Superior temporal gyrus (tissue), 1 donor: ENCODE results near the gene DENND1A.

Experiments used
- DNase-seq: peaks from one replicate; pipeline ENCODE4 v3.0.0-alpha.2; 2016; ENCODE audit errors: extremely low spot score

The DENND1A gene

DNA sequence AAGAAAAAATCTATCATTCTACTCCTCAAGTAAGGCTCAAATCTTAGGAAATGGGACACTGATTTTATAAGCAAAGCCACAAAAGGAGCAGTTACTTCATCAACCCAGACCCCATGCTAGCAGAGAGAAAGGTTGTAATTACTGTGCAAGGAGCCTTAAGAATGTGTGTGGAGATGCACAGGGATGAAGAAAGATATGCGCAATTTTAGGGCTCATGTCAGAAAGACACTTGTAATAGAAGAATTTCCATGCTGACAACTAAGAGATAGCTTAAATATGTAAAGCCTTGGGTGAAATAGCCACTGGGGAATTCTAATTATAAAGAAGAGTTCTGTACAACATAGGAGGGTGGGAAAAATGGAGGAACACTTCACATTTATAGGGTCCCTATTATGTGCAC is 432.1 kb downstream of the DENND1A start:
- DNase-seq: no peak

DNA sequence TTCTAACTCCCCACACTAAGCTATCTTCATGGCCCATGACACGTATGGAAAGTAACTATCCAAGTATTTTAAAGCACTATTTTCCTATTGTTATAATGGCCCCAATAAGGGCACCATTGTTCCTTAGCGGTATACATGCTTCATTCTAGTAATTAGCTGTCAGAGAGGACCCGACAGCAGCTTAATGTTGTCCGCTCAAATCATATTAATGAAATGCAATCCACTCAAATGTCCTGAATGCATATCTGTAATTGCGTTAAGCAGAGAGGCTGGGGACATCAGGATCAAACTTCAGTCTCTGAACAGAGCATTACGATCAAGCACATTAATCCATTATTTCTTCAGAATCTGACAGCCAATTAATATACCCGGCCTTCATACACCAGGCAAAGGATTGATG is 434.2 kb downstream of the DENND1A start:
- no peak for DNase-seq

DNA sequence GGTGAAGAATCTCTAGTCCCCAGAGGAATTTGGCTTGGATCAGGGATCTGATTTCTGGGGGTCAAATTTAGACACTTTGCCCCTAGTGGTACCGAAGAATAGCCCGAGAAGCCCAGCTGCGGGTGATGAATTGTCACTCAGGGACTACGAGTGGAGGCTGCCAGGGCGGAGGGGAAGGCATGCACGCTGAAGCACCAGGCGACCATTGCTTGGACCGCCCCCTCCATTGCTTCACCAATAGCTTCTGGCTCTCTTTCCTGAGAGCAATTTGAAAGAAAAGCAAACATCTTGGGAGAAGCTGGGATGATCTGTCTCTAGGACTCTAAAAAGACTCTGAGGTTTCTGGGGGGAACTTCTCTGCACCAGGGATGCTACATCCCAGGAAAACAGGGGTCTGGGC is 436.3 kb downstream of the DENND1A start:
- no peak for DNase-seq

DNA sequence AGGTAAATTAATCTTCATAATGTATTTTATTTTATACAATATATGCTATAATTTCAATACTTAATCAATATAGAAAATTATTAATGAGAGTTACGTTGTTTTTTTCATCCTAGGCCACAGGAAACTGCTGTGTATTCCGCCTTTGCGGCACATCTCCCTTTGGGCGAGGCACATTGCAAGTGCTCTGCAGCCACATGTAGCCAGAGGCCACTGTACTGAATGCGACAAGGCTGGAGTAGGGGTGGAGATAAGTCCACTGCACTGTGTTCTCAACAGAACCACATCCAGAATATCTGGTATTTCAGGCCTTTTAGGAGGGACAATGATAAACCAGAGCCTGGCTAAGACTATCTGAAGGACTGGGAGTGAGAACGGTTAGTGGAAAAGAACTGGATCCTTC is 439.2 kb downstream of the DENND1A start:
- DNase-seq: no peak

DNA sequence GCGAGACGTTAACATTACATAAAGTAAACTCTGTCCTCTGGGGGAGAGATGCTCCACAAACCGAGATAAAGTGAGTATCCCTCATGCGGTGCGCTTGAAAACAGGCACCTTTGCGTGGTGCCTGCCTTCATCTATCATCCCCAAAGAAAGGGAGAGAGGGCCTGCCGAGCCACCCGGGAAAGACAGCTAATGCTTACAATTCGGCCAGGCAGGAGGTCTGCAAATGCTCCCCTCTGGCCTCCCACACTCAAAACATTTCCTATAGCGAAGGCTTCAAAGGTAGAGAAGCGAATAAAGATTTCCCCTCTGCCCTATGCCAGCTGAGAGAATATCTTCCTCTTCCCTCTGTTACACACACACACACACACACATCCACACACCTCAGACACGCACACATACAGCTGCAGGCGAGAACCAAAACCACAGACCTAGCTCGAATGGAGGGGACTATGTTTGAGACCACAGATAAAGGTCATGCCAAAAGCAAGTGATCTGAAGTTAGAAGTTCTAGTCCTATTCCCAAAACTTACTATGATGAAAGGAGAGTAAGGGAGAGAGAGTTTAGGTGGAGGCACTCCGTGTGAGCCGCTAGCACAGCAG is 441.1 kb downstream of the DENND1A start:
- no peak for DNase-seq

DNA sequence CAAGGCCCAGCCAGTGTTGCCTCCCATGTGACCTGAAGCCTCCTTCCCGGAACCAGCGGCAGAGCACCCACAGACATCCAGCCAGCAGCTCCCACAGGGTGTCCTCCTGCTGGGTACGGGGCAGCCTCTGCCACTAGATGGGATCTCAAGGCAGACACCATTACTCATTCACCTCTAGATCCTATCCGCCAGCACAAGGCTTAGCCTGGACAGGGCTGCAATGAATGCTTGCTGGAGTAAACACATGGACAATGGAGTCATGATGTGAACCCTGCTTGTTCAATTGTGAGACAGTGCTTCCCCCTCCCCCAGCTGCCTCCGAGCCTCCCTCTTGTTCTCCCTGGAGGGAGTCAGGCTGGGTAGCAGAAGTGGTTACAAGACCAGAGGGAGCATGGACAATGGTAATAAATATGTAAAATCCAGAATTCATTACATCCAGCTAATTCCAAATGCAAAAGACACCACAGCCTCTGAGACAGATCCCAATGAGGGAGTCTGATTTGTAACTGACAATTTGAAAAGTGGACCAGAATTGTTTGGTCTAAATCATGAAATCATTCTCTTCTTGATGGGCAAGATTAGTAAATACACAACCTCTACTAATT is 441.9 kb downstream of the DENND1A start:
- DNase-seq: peak; percentile 25

DNA sequence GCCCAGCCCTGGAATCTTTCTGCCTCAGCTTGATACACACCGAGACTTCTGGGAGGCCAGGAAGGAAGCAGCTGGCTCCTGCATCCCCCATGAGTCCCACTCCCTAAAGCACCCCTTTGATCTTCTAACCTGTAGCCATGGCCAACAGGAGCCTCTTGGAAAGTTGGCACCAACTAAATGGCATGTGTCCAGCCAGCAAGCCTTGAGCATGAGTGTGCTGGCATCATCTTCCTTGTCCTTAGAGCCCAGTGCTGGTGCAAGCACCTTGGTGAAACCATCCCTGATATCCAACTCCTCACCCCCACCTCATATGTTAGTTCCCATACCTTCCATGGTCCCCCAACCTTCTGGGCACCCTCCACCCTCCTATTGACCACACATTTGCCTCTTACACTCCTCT is 443.5 kb downstream of the DENND1A start:
- no peak for DNase-seq

DNA sequence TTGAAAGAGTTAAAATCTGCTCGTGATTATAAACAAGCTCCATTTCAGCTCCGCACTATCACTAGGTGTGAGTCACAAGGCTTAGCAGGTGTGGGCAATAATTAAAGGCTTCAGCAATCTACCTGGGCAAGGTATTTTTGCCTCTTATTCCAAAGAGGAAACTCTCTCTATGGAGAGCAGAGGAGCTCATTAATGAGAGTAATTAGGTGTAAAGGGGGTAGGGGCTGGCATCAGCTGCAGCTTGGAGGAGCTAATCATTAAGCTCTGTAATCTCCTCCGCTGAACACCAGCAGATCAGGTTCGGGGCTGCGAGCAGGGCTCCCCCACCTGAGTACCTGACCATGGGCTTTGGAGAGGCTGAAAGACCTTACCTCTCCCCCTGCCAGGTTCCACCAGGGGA is 444.7 kb downstream of the DENND1A start:
- no peak for DNase-seq

DNA sequence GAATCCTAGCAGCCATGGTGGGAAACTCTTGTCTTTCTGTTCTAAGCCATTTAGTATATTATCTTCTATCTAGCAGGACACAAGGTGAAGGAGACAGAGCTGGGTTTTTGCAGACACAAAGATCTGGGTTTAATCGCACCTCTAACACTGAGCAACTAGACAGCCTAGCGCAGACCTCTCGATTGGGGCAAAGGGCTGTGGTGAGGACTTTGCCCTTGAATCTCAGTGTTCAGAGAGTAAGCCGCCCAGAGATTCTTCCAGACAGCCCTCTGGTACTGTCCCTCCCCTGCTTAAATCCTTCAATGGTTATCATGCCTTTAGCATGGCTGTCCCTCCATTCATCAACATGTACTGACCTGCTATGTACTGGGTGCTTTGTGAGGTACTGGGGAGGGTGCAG is 445.8 kb downstream of the DENND1A start:
- DNase-seq: no peak

DNA sequence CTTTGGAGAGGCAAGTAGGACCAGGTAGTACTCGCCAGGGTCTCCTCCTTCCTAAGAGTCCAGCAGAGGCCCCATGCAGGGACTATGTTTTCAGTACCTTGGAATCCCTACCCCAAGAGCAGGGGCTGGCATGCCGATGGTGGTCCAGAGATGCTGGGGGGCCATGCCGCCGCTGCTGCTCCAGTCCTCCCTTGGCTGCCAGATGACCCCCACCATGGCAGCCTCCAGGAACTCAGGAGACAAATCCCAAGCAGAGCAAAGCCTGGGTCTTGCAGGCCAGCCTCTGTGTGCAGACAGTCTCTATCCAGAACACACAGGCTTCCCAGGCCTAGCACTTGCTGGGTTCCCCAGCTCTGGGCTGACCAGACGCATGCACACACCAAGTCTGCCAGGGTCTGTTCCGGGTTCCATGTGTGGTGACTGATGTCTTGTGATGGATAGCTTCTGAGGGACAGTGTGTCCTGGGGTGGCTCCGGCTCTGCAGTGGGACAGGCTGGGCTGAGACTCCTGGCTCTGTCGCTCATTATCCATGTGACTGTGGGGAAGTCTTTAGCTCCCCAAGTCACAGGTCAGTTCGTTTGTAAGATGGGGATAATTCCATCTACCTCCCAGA is 446.6 kb downstream of the DENND1A start:
- DNase-seq: no peak

DNA sequence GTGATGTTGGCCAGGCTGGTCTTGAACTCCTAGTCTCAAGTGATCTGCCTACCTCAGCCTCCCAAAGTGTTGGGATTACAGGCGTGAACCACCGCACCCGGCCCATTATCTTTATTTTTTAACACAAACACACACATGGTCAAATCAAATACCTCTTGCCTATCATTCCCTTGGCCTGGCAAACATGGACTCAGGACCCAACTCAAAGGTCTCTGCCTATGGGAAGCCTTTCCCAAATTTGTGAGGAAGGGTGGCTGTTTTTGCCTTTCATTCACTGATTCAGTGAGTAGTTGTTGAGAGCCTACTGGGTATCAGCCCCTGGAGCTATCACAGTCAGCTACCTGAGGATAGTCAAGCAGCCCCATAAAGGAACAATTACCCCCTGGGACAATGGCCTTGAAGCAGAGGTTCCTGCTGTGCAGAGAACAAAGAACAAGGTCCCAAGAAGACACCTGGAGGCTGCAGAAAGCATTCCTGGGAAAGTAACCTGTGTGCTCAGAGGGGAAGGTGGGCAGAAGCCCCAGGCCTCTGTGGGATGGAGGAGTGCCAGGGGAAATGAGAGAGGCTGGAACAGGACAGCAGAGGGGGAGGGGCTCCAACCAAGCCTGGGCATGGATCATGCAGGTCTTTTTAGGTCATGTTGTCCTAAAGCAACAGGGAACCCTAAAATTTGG is 447.5 kb downstream of the DENND1A start:
- DNase-seq: no peak

DNA sequence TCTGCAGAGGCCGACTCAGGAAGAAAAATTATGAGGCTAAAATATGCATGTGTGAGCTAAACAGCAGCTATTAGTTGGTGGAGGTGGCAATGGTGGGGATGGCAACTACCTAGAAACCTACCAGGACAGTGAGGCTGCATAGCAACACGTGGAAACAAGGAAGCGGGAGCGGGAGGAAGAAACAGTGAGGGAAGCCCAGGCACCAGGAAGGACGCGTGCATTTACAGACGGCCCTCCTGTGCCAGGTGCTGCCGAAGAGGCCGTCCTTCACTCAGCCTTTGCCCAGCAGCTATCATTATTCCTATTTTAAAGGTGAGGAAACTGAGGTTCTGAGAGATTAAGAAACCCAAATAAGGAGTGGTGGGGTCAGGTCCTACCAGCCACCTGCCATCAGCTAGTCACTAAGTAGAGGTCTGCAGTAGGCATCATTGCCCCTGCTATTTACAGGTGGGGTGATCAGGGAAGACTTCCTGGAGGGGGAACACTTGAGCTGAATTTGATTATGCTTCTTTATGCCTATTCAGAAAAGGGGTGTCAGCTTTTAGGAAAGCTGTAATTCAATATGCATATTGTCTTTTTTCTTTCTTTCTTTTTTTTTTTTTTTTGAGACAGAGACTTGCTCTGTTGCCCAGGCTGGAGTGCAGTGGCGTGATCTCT is 448.6 kb downstream of the DENND1A start:
- no peak for DNase-seq

DNA sequence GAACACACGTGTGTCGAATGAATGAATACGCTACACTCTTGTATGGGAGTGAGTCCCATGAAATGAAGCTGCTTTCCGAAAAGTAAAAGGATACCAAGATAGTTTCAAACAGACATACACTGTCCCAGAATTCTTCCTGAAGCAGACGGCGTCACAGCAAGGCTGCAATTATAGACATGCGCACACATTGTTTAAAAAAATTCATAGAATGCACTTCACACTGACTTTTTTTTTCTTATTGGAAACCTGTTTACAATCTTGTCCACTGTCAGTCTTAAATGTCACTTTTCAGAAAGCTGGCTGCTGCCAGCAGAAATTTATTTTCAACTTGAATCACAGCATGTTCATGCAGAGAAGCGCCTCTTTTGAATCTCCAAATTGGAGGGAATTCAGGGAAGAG is 449.1 kb downstream of the DENND1A start:
- DNase-seq: no peak

DNA sequence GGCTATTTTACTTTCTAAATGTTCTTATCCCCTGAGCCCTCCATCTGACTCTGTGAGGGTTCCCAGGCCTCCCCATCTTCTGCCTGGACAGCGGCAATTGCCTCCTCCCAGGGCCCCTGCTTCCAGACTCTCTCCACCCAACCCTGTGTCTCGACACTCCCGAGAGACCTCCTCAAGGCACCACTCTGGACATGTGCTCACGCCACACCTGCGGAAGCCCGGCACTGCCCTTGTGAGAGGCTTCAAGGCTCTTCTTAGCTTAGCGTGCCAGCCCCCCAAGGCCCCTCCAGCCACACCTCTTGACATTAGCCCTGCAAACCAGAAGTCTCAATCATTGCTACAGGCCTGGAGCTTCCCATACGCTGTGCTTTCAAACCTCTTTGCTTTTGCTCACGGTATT is 449.8 kb downstream of the DENND1A start:
- no peak for DNase-seq

DNA sequence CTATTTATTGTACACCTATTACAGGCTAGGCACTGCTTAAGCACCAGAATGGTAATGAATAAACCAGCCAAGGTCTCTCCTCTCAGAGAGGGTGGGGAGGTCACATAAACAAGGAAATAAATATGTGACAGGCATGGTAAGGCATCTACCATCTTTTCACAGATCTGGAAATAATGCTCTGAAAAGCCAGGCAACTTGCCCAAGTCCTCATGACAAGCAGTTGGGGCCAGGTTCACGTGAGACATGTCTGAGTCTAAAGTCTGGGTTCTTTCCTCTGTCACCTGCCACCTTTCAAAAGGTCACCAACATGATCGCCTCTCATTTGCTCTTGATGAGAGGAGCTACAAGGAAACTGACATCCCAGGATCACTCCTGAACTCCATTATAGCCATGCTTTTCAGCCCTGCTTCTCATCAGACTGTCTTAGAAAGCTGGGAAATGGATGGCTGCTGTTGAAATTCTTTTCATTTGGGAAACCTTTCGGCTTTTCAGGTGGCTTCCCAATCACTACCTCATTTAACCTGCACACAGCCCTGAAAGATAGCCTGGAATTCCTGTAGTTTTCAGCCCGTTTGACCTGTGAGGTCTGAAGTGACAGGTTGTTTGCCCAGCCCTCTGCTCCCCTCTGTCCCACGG is 450.8 kb downstream of the DENND1A start:
- no peak for DNase-seq

DNA sequence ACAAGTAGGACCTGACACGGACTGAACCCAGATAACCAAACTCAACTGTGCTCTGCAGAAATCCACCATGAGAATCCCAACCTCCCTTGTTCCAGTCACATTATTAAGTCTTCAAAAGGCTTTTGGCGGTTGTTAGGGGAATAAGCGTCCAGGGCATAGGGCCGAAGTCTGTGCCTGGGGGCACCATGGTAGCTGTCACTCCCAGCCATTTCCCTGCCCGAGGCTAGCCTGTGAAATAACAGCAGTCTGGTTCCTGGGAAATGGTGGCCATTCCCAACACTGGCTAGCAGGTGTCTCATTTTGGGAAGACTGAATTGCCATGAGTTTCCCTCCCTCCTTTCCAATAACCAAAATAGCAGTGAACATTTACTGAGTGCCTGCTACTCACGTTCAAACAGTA is 451.8 kb downstream of the DENND1A start:
- DNase-seq: no peak

DNA sequence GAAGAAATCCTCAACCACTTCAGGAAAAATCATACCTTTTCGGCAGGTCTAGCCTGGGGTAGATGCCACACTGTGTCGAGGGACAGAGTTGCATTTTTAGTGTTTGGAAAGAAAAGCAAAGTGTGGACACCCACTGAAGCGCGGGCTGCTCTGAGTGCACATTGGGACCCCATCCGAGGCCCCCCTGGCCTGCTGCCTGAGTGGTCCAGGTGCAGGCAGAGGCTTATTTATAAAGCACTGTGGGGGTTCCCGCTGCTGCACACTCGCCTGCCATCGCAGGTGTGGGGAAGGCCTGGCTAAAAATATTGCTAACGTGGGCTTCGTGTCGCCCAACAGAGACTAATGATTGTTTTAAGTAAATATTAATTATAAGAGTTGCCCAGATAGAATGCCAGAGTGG is 454.5 kb downstream of the DENND1A start:
- no peak for DNase-seq

DNA sequence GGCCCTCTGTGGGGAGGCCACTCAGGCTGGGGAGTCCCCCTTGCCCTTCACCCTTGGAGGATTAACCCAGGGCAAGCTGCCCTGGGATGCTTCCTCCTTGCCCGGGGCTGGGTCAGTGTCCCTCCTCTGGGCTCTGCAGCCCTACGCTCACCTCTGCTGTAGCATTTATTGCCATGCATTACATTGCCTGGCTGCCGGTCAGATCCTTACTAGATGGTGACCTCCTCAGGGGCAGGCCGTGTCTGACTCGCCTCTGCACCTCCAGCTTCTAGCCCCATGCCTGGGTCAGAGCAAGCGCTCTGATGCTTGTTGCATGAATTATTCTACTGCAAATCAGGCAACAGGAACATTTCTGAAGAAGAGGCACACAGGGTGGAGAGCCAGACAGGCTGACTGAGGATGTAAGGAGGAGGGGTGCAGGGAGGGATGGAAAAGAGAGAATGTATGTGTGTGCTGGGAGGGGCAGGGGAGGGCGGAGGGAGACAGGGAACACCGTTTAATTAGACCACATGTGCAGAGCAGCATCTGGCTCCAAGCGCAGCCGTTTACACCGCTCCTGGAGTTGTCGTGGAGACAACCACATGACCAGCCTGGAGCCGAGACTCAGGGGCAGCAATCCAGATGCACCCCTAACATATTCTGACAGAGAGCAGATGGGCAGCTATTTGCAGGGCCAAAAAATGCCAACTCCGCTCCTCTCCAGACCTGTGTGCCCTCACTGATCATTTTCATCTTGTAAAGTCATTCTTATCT is 456.9 kb downstream of the DENND1A start:
- DNase-seq: peak; percentile 51

DNA sequence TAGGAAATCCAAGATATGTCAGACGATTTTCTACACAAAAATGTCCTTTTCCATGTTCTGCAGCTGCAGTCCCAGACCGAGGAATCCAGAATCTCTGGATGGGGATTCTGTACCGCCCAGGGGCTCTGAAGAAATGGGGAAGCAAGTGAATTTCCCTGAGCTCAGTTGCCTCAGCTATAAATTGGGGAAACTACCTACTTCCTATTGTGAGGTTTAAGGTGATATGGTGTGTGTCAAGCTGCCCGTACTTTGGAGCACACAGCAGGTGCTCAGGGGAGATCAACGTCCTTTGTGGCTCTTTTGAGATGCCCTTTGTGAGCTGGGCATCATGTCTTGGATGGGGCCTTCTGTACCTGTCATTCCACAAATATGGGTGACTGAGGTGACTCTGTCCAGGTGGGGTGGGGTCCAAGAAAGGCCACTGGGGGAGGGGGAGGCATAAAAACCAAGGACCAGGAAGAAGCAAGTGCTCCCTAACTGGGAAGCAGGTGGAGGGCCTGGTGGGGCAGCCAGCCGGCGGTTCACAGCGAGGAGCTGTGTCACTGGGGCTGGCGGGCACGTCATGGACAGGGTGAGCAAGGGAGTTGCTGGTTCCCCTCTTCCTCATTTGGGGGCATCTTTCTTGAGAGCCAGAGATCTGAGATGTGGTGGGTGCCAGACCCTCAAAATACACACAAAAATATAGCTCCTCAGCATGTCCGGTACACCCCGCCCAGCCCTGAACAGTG is 457.9 kb downstream of the DENND1A start:
- DNase-seq: no peak

DNA sequence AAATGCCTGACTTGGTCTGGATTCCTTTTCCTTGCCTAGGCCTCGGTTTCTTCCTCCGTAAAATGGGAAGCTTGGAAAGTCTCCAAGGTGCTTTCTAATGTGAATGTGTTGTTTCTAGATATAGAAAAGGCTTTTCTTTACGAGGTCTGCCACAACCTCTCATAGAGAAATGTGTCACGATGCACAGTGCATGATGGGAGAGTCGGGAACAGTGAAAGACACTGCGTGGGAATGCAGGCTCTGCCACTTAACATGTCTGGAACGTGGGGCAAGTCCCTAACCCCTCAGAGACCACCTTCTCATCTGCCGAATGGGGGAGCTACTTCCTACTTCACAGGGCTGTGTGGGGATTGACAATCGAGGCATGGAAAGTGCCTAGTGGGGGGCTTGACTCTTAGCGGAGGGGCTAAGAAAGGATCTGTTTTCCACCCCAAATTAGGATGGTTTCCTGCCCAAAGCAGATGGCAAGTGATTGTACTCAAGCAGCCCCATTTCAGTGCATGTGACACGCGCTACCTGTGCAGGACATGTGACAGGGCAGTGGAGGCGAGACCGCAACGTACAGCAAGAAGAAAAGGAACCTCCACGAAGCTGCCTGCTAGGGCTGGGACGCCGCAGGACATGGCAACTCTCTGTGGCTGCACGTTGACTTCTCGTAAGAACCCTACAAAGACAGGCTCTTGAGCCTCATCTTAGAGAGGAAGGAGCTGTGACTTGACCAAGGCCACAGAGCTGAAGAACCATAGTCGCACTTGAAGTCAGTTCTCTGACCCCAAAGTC is 458.7 kb downstream of the DENND1A start:
- no peak for DNase-seq
